Lung microvascular endothelial cell (primary cell): ENCODE data around the gene MCF2L. TPM values are rescaled to one million over a fixed set of nuclear protein-coding genes. Genes with fewer than 3 reads are reported as not detected.

Experiments
- DNase-seq, 2 donors: peaks; one replicate each; pipeline versions ENCODE4 v3.0.0 to v3.0.0-alpha.2; 2010; ENCODE audit warnings: low read depth in 2 of 2
- total RNA-seq: library from RNA; depleted of rRNA; stranded (reverse); fragments of >200 nt; gene quantifications from 2 replicates; pipeline ENCODE4 v1.2.1, GENCODE V29; 2014

MCF2L gene
- total RNA-seq, 1 donor from 2014 or later = 10.9 TPM

DNA sequence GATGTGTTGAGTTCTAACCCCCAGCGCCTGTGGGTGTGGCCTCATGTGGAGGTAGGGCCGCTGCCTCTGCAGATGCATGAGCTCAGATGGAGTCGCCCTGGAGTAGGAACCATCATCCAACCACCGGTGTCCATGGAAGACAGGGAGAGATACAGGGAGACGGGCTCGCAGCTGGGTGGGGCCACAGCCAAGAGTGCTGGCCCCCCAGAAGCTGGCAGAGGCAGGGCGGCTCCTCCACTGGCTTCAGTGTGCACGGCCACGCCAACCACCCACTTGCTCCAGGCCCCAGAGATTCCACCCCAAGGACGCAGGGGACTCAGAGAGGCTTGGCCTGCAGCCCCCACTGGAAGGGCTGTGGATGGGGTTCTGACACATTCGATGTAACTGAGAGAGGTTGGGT lies 5.4 kb upstream of the MCF2L start:
- DNase-seq = no peak

DNA sequence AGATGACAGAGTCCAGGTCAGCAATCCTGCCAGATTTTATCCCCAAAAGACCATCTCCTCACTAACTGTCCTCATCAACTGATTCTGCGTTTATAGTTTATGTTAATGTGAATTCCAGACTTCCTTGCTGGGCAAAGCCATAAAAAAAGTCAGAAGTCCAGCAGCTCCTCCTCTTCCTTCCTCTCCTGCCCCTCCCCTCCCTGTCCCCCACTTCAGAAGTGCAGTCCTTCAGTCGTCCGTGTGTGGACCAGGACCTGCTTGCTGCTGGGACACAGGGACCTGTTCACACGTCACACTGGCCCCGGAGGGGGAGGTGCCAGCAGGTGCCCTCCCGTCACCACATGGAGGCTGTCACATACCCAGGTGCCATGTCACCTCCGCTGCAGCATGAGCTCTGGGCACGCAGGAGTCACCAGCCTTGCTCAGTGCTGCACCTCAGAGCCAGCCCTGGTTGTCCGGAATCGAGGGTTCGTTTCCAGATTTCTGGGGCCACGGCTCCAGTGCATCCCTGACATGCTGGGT lies 4.0 kb upstream of the MCF2L start:
- peak in 1 of 2 donors; percentile 20 for DNase-seq

DNA sequence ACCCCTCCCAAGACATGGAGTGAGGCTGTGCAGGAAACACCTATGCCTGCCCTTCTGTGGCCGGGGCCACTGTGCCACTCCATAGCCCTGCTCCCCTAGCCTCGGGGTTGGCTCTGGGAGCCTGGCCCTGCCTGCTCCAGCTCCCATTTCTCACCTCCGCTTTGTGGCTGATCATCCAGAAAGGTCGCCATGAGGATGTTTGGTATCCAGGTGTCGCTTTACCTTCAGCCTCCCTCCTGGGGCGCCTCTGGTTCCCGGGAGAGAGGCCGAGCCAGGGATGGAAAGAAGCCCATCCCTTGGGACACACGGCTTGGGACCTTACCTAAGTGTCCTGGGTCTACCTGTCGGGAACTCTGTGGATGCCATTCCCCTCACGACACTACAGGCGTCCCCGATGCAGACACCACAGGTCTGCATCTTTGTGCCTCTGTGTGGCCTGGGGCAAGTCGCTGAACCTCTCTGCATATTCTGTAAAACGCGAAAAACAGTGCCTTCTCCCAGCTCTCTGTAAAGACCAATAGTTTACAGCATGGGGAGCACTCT lies 3.4 kb upstream of the MCF2L start:
- no peak for DNase-seq

DNA sequence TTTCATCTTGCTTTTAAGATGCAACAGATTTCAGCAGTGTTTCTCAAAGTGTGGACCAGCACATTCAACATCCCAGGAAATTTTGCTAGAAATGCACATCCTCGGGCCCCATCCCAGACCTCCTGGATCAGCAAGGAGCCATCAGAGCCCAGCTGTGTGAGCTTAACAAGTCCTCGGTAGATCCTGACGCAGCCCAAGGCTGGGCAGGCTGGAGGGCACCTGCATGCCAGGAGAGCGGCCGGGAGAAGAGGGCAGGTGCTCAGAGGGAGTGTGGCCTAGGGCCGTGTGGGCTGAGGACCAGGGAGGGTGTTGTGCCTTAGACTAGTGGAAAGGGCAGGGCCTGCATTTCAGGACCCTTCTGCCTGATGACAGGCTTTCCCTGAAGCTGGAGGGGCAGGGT lies 2.2 kb upstream of the MCF2L start:
- DNase-seq = no peak

DNA sequence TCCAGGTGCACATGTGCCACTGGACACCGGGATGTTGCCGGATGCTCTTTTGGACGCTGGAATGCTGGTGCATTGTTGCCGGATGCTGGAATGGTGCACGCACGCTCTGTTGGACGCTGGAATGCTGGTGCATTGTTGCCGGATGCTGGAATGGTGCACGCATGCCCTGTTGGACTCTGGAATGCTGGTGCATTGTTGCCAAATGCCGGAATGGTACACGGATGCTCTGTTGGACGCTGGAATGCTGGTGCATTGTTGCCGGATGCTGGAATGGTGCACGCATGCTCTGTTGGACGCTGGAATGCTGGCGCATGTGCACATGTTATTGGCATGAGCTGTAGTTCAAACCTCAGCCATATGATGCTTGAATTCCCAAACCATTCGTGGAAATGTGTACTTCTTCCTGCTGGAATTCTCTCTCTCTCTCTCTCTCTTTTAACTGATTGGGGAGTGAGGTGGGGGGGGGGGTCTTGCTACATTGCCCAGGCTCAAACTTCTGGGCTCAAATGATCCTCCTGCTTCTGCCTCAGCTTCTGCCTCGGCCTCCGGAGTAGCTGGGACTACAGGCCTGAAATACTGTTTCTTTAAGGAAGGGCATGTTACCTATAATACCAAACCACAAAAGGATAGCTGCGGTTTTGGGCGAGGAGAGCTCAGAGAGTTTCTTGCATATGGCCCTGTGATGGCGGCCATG lies 1.2 kb upstream of the MCF2L start:
- no peak for DNase-seq

DNA sequence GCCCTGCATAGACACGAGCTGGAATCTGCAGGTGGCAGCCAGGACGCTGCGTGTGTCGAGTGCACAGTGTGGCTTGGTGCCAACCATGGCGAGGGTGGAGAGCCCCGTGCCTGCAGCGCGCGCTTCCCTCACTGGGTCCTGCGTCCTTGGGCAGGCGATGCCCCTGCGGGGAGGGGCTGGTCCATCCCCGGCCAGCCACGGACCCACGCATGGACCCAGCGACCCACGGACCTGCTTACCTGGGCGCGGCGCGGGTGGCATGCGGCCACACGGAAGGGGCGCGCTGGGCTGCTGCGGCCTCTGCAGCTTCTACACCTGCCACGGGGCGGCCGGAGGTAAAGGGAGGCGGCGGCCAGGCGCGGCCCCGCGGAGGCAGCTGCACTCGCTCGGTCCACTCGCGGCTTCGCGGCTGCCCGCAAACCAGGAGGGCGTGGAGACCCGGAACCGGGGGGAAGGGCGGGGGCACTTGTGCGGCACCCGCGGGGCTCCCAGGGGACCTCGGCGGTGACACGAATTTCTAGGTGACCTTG lies 569 bp upstream of the MCF2L start:
- DNase-seq = no peak

DNA sequence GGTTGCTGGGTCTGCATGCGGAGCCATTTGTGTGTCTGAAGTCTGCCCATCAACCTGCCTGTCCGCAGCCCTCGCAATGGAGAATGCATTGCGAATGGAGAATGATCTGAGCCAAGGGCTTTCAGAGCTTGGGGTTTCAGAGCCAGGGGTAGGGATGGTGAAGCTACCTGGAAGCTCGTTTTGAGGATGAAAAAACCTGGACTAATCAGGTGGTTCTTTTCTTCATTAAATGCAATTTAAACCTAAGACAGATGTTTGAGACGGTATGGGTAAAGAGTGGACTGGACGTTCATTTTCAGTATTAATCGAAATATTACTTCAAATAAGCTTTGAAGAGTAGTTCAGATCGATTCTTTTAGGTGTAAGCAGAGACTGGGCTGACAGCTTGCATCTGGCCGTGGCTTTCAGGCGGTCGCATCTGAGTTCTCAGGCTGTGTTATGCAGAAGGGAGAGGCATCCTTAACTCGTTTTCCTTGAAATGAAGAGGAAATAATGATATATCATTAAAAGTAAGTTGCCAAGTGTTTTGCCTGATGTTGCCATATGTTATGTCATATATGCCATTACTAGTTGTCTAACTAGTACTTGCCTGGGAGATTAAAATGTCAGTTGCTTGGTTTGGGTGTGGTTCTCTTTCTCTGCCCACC lies 801 bp downstream of the MCF2L start:
- DNase-seq = no peak

DNA sequence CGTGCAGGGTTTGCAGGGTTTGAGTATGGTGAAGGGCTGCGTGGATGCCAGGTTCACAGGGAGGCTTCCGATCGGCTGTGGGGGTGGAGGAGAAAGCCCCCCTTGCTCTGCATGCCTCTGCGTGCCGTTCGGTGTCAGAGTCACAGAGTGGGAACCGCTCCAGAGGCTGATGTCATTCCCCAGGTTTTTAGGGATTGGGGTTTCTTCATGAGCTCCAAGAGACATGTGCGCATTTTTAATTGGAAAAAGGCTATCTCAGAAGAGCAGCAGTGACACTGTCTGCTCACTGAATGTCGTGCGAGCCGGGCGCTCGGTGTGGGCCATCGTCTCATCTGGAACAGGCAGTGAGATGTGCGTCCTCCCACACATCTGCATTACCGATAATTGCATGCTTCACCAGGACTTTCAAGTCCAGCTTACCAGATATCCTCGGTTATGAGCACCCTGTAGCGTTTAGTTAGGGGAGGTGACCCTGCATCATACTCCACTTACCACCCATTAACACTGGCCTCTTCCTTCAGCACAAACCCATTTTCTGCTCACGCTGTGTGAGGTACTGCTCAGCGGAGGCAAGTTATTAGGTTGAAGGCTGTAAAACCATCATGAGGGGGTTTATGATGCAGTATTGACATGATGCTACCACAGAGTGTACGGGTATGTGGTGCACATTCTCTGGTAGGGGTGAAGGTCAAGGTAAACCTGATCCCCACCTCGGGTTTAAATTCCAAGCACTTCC lies 1.7 kb downstream of the MCF2L start:
- DNase-seq = no peak

DNA sequence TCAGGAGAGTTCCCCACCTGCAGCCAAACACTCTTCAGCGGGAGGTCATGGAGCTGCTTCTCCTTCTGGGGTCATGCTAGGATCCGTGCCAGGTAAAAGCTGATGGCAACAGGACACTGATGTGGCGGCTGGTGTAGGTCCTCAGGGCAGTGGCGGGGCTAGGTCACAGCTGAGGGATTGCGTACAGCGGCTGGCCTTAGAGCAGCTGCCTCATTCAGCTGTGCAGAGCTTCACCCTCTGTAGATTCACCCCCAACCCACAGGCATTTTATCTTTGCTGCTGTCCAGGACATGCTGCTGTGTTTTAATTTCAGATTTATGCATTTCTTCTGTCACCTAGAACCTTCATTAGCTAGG lies 2.3 kb downstream of the MCF2L start:
- no peak for DNase-seq

DNA sequence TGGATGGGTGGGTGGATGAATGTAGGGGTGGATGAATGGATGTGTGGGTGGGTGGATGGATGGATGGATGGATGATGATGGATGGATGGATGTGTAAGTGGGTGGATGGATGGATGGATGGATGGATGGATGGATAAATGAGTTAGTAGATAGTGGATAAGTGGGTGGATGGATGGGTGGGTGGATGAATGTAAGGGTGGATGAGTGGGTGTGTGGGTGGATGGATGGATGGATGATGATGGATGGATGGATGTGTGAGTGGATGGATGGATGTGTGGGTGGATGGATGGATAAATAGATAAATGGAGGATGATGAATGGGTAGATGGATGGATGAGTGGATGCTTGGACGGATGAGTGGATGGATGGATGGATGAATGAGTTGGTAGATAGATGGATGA lies 3.2 kb downstream of the MCF2L start:
- DNase-seq = no peak

DNA sequence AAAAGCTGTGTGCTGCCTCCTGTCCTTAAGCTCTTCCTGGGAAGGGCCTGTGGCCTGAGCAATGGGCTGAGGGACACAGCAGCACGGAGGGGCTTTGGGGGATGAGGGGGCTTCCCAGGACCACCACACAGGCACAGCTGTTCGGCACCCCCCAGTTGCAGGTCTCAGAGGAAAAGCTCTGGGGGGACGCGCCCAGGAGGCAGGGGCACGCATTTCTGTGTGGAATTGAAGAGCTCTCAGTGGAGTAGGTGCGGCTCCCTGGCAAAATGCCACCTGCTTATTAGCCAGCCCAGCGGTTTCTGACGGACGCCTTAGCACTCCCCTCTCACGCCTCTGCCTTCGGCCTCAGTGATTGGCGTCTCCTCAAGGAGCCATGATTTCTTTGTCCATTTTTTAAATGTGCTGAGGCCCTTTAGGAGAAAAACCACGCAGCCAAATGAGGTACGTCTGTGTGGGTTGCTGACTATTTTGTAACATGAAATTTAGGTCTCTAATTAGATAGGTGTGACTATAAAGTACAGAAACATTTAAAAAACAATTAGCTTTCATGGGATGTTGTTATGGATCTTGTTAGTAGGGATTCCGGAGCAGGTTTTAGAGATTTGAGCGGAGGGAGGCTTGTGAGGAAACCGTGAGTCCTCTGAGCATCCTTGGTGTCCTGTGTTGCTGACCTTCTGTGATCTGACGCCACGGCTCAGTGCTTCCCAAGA lies 4.0 kb downstream of the MCF2L start:
- DNase-seq = no peak

DNA sequence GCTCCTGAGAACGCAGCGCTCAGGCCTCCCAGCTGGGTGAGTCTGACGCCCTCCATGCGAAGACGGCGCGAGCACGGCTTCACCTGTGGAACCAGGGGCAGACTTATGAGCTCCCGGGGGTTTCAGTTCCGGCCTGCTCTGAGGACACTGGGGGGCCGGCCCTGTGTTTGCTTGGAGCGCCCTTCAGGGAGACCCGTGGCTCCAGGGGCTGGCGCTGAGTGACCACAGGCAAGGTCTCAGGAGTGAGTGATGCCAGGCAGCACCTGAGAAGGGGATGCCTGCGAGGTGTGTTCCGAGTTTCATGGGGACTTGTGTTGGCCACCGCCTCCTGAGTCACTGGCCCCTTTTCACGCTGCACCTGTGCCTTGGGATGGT lies 4.5 kb downstream of the MCF2L start:
- no peak for DNase-seq

DNA sequence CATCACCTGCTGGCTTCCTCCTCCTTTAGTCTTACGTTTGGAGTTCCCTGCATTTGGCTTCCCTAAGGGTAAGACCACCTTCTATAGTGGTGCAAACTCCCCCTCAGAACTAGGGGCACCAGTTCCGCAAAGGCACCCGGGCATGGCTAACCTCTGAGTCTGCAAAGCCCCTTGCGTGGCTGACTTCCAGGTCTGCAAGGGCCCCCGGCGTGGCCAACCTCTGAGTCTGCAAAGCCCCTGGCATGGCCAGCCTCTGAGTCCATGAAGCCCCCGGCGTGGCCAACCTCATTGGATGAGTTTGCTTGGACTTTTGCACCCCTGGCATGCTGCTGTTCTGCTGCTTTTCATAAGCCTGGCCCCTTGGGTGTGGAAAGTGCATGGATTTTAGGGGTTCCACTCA lies 5.1 kb downstream of the MCF2L start:
- no peak for DNase-seq

DNA sequence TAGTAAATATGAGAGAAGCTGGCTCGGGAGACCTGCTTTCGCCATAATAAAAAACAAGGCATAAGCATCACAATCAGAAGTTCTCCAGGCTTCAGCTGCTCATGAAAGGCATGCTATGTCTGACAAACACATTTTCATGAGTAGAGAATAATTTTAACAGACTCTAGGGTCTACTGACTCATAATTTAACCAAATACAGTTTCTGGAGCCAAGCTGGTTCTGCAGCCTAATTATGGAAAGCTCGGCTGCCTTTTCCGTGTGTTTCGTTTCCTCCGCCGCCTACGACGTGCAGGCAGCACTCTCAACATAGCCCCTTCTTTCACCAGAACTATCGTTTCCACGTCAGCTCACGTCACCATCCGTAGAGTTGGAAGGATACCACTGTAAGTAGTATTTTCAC lies 5.7 kb downstream of the MCF2L start:
- DNase-seq = no peak

DNA sequence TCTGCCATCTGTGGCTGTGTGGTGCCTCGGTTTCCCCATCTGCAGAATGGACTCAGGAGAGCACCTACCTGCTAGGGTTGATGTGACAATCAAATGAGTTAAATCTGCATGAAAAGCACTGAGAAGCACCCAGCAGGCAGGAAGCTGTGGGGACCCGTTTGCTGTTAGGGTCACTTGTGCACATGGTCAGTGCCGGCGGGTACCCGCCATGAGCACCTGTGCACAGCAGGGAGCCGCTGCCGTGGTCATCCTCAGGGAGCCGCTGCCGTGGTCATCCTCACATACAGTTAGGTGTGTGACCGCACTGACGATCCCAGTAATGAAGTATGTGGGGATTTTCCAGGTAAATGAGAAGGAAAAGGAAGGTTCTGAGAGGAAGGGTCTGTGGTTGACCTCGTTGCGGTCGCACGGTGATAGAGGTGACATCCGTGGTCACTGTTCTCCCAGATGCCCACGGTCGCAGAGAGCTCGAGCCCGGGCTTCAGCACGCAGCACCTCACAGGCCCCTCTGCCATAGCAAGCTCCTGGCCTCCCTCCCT lies 6.5 kb downstream of the MCF2L start:
- no peak for DNase-seq

DNA sequence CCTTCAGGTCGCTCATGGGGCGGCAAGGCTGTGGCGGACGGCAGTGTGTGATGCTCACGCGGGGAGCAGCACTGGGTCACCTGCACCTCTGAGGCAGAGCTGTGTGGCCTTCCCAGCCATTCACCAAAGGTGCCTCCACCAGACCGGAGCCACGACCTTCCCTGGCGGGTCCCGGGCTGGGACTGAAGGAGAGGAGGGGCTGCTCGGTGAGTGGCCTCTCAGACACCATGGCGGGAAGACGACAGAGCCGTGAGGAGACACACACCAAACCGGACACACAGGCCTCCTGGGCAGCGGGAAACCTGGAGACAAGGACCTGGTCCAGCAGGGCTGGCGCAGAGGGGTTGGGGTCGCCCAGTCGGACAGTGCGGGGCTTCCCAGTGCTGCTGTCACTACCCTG lies 7.5 kb downstream of the MCF2L start:
- DNase-seq = no peak

DNA sequence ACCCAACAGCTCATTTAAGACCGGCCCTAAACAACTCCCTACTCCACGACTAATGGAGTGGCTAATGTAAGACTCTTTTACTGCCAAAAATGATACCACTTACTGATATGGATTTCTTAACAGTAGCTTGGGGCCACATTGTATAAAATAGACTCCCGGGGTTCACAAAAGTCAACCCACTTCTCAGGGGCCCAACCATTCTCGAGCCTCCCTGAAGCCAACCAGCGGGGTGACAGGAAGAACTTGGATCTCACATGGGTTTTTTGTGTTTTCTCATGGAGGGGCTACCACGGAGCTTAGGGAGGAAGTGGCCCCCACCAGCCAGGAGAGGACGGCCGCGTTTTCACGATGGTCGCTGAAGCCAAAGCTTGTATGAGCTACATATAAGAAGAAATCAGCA lies 8.1 kb downstream of the MCF2L start:
- no peak for DNase-seq

DNA sequence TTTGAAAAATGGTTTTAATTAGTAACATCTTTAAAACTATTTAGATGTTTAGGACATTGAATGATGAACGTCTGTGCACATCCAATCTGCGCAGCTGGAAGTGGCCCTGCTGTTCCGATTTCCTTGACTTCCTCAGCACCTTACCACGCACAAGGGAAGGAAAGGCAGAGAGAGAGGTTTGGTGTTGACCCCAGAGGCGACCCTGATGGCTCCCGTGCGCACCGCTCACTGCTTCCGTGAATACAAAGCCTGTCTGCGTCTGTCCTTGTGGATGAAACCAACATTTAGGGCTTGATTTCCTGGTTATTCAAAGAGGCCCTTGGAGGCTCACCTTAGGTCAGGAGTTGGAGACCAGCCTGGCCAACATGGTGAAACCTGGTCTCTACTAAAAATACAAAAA lies 8.5 kb downstream of the MCF2L start:
- DNase-seq = no peak

DNA sequence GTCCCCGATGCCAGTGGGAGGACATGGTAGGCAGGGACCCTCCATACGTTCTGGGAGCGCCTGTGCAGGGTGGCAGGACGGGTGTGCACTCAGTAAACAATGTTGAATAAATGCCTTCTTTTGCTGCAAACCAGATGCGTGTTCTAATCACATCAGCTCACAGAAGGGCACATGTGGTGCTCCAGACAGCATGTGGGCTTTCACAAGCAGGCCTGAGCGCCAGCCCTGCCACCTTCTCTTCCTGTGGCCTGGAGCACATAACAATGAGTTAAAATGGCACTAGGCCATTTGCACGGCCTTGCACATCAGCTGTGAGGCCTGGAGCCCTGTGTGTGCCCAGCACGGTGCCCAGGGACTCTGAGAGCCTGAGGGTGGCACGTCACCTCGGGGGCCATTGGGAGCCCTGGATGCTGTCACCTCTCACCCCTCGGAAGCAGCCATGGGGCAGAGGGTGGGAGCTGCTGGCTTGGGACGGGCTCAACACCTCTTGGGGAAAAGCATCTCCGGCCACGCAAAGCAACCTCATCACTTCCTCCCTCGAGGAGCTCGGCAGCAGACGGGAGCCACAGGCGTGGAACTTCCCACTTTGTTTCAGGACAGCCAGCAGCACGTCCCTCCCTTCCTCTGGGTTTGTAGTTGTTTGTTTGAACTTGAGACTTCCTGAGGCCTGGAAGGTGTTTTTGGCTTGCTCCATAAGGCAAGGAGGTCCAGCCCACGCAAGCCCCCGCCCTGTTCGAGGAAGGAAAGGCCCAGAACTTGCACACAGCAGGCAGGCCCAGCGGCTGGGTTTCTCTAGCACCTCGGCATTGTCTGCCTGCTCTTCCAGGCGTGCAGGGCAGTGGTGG lies 9.8 kb downstream of the MCF2L start:
- DNase-seq = peak in 1 of 2 donors; percentile 10

DNA sequence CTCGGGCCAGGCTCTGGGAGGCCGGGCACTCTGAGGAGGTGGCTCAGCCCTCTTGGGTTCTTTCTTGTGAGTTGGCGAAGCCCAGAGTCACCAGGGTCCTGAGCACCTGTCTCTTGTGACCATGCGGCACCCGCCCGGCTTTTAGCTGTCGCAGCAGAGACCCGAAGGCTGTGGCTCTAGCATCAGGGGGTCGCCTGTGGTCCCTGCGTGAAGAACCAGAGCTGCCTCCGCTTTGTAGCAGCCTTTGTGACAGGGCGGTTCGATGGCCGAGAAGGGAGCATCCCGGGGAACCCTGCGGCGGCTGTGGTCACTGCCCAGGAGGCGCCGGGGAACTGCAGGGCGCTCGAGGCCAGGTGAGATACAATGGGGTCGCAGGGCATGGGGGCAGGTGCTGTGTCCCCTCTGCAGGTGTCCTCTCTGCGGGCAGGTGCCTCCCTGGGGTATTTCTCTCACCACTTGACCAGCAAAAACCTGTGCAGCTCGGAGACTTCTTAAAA lies 10.4 kb downstream of the MCF2L start:
- no peak for DNase-seq
